G401.6 (cell line): ENCODE results near the gene WNK3.

ENCODE experiments used
- FAIRE-seq: peaks from 2 replicates; lab custom pipeline; 2012; peaks lifted over from hg19 to GRCh38; lab: Jason Lieb, UNC

The WNK3 gene

GRCh38 chrX:54237014-54237413 is 120.8 kb downstream of the WNK3 start:
- FAIRE-seq, result no peak

GRCh38 chrX:54230435-54231148 is 127.3 kb downstream of the WNK3 start:
- no peak for FAIRE-seq

- FAIRE-seq, result no peak
These were observed 134.3 kb downstream of the WNK3 start for GRCh38 chrX:54223581-54223980.

GRCh38 chrX:54213603-54214002 is 144.2 kb downstream of the WNK3 start:
- FAIRE-seq, result no peak

- no peak for FAIRE-seq
These were observed 149.3 kb downstream of the WNK3 start for GRCh38 chrX:54208531-54208930.

- FAIRE-seq, result no peak
These were observed 159.6 kb downstream of the WNK3 start for GRCh38 chrX:54198262-54198661.

GRCh38 chrX:54194982-54195588 is 162.8 kb downstream of the WNK3 start:
- no peak for FAIRE-seq

GRCh38 chrX:54193085-54193821 is 164.6 kb downstream of the WNK3 start:
- FAIRE-seq, result no peak

- FAIRE-seq, result no peak
These were observed 173.4 kb downstream of the WNK3 start for GRCh38 chrX:54184474-54184873.

GRCh38 chrX:54182864-54183613 is 174.8 kb downstream of the WNK3 start, which contains the start of gene FAM120C:
Gene FAM120C (minus strand): TSS chrX:54183254. CDS start chrX:54183198, 56 bp downstream.
- no peak for FAIRE-seq

GRCh38 chrX:54182194-54182863 is 175.5 kb downstream of the WNK3 start:
- FAIRE-seq, result no peak

- peak; percentile 87 for FAIRE-seq
These were observed 176.5 kb downstream of the WNK3 start for GRCh38 chrX:54181202-54181953.

GRCh38 chrX:54180403-54180802 is 177.4 kb downstream of the WNK3 start:
- FAIRE-seq, result no peak

GRCh38 chrX:54178100-54178940 is 179.5 kb downstream of the WNK3 start:
- no peak for FAIRE-seq

GRCh38 chrX:54177306-54177705 is 180.5 kb downstream of the WNK3 start:
- no peak for FAIRE-seq

GRCh38 chrX:54173791-54174190 is 184.1 kb downstream of the WNK3 start:
- FAIRE-seq, result no peak

GRCh38 chrX:54172455-54172854 is 185.4 kb downstream of the WNK3 start:
- no peak for FAIRE-seq

- no peak for FAIRE-seq
These were observed 186.2 kb downstream of the WNK3 start for GRCh38 chrX:54171527-54172250.

- no peak for FAIRE-seq
These were observed 186.8 kb downstream of the WNK3 start for GRCh38 chrX:54171091-54171490.

GRCh38 chrX:54166915-54167314 is 190.9 kb downstream of the WNK3 start:
- FAIRE-seq, result no peak
